ENCODE data around the gene PLXND1. TPM values are rescaled to one million over a fixed set of nuclear protein-coding genes. Genes with fewer than 3 reads are reported as not detected.
A peak's percentile ranks its signal among the peaks of the same experiment; 100 is the strongest.
"Not testable (repeated sequence)": the region's sequence is repeated elsewhere in the genome, so short reads cannot be mapped to it uniquely, and the experiment has no call there.

The PLXND1 gene
- polyA plus RNA-seq, 6 donors from 2014 or later, result 0.11 to 0.32 TPM; not detected in 4

DNA sequence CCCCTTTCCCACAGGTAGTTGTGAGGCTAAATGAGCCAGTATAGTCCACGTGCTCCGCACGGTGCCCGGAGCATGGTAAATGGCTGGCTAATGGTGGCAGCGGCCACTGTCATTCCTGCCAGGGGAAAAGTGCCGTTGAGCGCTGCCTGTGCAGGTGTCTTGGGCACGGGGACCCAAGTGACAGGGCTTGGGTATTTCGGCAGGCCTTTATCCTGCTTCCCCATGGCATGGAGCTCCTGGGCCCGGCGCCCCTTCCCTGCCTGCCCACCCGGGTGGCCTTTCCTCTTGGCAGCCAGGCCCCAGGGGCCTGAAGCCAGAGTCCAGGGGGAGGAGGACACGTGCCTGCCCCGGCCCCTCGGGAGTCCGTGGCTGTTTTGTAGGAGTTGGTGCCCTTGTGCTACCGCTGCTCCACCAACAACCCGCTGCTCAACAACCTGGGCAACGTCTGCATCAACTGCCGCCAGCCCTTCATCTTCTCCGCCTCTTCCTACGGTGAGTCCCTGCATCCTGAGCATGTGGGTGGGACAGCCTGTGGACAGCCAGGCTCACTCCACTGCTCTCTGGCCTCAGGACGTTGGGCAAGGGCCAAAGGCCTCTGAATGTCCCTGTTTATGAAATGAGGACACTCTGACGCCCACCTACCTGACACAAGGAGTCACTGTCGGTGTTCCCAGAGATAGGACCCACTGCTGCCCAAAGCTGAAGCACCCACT, 91.2 kb downstream of the PLXND1 start:
- not testable (repeated sequence) for ATAC-seq (ENCODE audit: low read depth in 2 of 2); H3K4me3 Mint-ChIP-seq; H3K4me1 Mint-ChIP-seq; H3K9me3 Mint-ChIP-seq; DNase-seq; H3K27me3 Mint-ChIP-seq
- H3K27ac Mint-ChIP-seq, result peak overlapping the region in 1 of 6 donors; percentile 62
- H3K36me3 Mint-ChIP-seq, result peaks cover 9 to 21% of the 10 kb centered on the region in 2 donors

GRCh38 chr3:129514563-129514962, 91.9 kb downstream of the PLXND1 start:
- Mint-ChIP-seq H3K27me3 (no peaks in the 10 kb centered on the region), H3K9me3 (no peaks in the 10 kb centered on the region), H3K4me1 (no peaks in the 10 kb centered on the region), H3K27ac (no peak overlapping the region), H3K4me3 (no peak overlapping the region), H3K36me3 (peaks cover 9 to 25% of the 10 kb centered on the region in 2 donors)
- DNase-seq, result no peak
- no peak for ATAC-seq (ENCODE audit: low read depth in 2 of 2)

- Mint-ChIP-seq H3K4me3 (no peak overlapping the region), H3K36me3 (peaks cover 9 to 25% of the 10 kb centered on the region in 2 donors), H3K4me1 (no peaks in the 10 kb centered on the region), H3K27ac (no peak overlapping the region), H3K27me3 (no peaks in the 10 kb centered on the region), H3K9me3 (no peaks in the 10 kb centered on the region)
- DNase-seq (no peak), ATAC-seq (ENCODE audit: low read depth in 2 of 2) (no peak)
Observed at GRCh38 chr3:129514110-129514509, 92.4 kb downstream of the PLXND1 start.

DNA sequence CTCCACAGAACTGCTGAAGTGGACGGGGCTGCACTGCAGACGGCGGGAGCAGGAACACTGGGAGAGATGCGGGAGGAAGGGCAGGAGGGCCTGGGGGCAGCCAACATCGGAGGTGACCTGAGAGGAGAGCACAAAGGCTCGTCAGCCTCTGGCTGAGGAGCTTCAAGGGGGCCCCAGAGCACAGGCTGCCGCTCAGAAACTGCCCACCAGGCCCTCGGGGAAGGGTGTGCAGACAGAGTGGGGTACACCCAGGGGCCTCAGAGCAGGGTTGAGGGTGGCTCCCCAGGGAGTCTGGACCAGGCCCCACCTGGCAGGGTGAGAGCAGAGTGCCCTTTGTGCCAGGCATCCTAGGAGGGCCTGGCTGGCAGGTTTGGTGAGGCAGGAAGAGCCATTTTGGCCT, 92.8 kb downstream of the PLXND1 start:
- no peaks in the 10 kb centered on the region for H3K9me3 Mint-ChIP-seq
- no peaks in the 10 kb centered on the region for H3K4me1 Mint-ChIP-seq
- peaks cover 9 to 25% of the 10 kb centered on the region in 2 donors for H3K36me3 Mint-ChIP-seq

GRCh38 chr3:129512595-129512994, 93.9 kb downstream of the PLXND1 start:
- no peaks in the 10 kb centered on the region for H3K27me3 Mint-ChIP-seq
- no peak overlapping the region for H3K4me3 Mint-ChIP-seq
- peak overlapping the region in 2 of 6 donors; percentile 18 to 97 for H3K27ac Mint-ChIP-seq
- no peaks in the 10 kb centered on the region for H3K9me3 Mint-ChIP-seq
- ATAC-seq (ENCODE audit: low read depth in 2 of 2) (no peak), DNase-seq (no peak)
- H3K36me3 Mint-ChIP-seq, result peaks cover 9 to 25% of the 10 kb centered on the region in 2 donors
- H3K4me1 Mint-ChIP-seq, result no peaks in the 10 kb centered on the region

More for the DNA sequence above, 92.8 kb downstream of the PLXND1 start:
- DNase-seq (no peak), ATAC-seq (ENCODE audit: low read depth in 2 of 2) (no peak)
- no peak overlapping the region for H3K4me3 Mint-ChIP-seq
- no peak overlapping the region for H3K27ac Mint-ChIP-seq
- H3K27me3 Mint-ChIP-seq, result no peaks in the 10 kb centered on the region

- H3K4me1 Mint-ChIP-seq, result no peaks in the 10 kb centered on the region
- no peak for DNase-seq
- no peaks in the 10 kb centered on the region for H3K27me3 Mint-ChIP-seq
- H3K27ac Mint-ChIP-seq, result peak overlapping the region in 1 of 6 donors; percentile 72
- H3K4me3 Mint-ChIP-seq, result no peak overlapping the region
- ATAC-seq (ENCODE audit: low read depth in 2 of 2), result no peak
- H3K36me3 Mint-ChIP-seq, result peaks cover 0 to 17% of the 10 kb centered on the region in 2 donors
- no peaks in the 10 kb centered on the region for H3K9me3 Mint-ChIP-seq
Observed at GRCh38 chr3:129507181-129507831, 99.2 kb downstream of the PLXND1 start.

- DNase-seq (no peak), ATAC-seq (ENCODE audit: low read depth in 2 of 2) (no peak)
- Mint-ChIP-seq H3K4me3 (no peak overlapping the region), H3K36me3 (peaks cover 0 to 14% of the 10 kb centered on the region in 2 donors), H3K27ac (no peak overlapping the region), H3K4me1 (no peaks in the 10 kb centered on the region), H3K27me3 (no peaks in the 10 kb centered on the region), H3K9me3 (no peaks in the 10 kb centered on the region)
Observed at GRCh38 chr3:129506231-129506742, 100.2 kb downstream of the PLXND1 start.

GRCh38 chr3:129505341-129505740, 101.1 kb downstream of the PLXND1 start:
- H3K4me1 Mint-ChIP-seq, result no peaks in the 10 kb centered on the region
- no peak overlapping the region for H3K4me3 Mint-ChIP-seq
- ATAC-seq (ENCODE audit: low read depth in 2 of 2), result no peak
- no peaks in the 10 kb centered on the region for H3K27me3 Mint-ChIP-seq
- no peaks in the 10 kb centered on the region for H3K9me3 Mint-ChIP-seq
- DNase-seq, result no peak
- H3K36me3 Mint-ChIP-seq, result peaks cover 7 to 11% of the 10 kb centered on the region in 2 donors
- H3K27ac Mint-ChIP-seq, result peak overlapping the region in 1 of 6 donors; percentile 17

Other genes with a start within 250 kb of the PLXND1 start
- gene EFCAB12, start 178.0 kb downstream of the PLXND1 start, polyA plus RNA-seq (ENCODE audit: low read depth in 6 of 6), result under 1 TPM in 2 of 6 donors, not detected in 4; 0.12 to 0.36 TPM
- gene MBD4, start 166.7 kb downstream of the PLXND1 start, polyA plus RNA-seq (ENCODE audit: low read depth in 6 of 6), result 100 to 1,000 TPM in 5 of 6 donors, 10 to 100 TPM in 1; 98.2 to 187 (median 127) TPM
- 1 to 10 TPM in 5 of 6 donors, not detected in 1; 4.4 to 9.7 (median 5.1) TPM for gene IFT122, start 166.5 kb downstream of the PLXND1 start, polyA plus RNA-seq (ENCODE audit: low read depth in 6 of 6)
- not detected for gene RHO, start 78.0 kb downstream of the PLXND1 start, polyA plus RNA-seq (ENCODE audit: low read depth in 6 of 6)
- gene H1-8, start 63.5 kb downstream of the PLXND1 start, polyA plus RNA-seq (ENCODE audit: low read depth in 6 of 6), result not detected